ENCODE results near the gene STX8. TPM values are rescaled to one million over a fixed set of nuclear protein-coding genes. Genes with fewer than 3 reads are reported as not detected.

STX8 gene
- total RNA-seq, 4 donors from 2014 or later: 69.7 to 129 (median 89.6) TPM

- TF ChIP-seq CTCF (IDR thresholded peaks at IDR 0.05; ENCODE audit: low read depth): no peak
Measured at GRCh38 chr17:9472094-9472493, 103.5 kb downstream of the STX8 start.

DNA sequence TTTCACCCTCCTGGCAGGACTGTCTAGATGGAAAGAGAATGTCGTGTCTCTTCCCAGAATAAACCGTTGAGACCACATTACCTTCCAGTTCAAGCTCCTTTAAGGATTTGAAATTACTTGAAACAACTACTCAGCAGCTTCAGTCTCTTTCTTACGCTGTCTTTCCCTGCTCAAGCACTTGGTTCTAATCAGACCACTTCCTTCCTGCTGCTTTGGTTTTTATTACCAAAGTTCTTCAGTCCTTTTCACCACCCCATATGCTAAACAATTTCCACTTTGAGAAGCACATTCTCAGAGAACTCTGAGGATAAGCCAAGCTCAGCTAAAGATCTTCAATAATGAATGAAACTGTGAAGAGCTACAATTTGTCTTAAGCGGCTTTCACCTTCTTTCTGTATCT, 105.4 kb downstream of the STX8 start:
- TF ChIP-seq CTCF (IDR thresholded peaks at IDR 0.05; ENCODE audit: low read depth): no peak

DNA sequence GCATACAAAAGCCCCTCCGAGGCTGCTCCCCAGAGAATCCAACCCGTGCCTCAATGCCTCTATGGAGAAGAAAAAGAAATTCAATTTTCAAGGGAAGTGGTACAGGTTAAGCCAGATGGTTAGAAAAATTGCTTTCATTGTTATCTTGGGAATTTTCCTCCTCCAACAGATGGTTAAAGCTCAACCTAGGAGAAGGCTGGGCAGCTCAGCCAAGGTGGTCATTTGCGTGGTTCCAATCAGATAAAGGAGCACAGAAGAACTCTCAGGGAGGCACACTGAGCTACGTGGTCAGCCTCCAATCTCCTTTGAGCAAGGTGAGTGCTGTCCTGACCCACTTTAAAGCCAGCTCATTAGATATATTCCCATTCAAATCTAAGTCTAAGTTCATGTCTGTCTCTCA, 106.7 kb downstream of the STX8 start:
- TF ChIP-seq CTCF (IDR thresholded peaks at IDR 0.05; ENCODE audit: low read depth): no peak

DNA sequence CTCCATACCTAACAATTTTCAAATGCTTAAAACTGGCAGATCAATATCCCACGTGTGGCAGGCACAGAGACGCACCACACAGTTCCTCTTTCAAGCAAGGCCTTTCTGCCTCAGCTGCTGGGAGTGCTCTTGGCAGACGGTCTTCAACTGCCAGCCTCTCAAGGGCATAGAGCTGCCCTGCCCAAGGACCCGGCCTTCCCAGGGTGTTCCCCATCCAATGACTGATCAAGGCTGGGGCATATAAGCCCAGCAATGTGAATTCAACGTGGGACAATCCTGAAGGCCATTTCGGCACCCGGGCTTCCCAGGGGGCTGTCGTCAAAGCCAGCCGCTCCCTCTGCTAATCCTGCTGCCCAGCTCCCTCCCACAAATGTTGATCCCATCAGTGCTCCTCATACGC, 107.1 kb downstream of the STX8 start:
- TF ChIP-seq CTCF (IDR thresholded peaks at IDR 0.05; ENCODE audit: low read depth): no peak

DNA sequence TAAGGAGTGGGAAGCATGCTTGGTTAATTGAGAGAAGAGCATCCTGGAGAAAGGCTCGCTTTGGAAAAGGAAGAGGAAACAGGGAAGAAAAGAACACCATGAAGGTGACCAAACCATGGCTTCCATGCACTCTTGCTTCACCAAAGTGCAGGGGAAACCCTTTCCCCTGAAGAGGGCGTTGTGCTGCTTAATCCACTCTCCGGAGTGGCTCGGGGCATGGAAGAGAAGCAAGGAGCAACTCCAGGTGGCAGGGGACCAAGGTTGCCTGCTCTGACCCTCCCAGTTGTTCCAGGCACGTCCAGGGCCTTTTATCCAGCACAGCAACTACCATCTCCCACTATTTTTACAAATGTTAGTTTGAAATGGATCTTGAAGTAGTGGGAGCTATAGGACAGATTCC, 108.1 kb downstream of the STX8 start:
- TF ChIP-seq CTCF (IDR thresholded peaks at IDR 0.05; ENCODE audit: low read depth): no peak

GRCh38 chr17:9465210-9465921, 110.3 kb downstream of the STX8 start:
- no peak for TF ChIP-seq CTCF (IDR thresholded peaks at IDR 0.05; ENCODE audit: low read depth)

GRCh38 chr17:9457005-9457404, 118.6 kb downstream of the STX8 start:
- no peak for TF ChIP-seq CTCF (IDR thresholded peaks at IDR 0.05; ENCODE audit: low read depth)

Data from subcutaneous adipose tissue (tissue), 4 donors.